ENCODE data around the gene TP73.
A peak's percentile ranks its signal among the peaks of the same experiment; 100 is the strongest.

TP73 gene

GRCh38 chr1:3612123-3612522 is 40.2 kb upstream of the TP73 start:
- ATAC-seq = no peak
- TF ChIP-seq CSDC2 (CRISPR knock-in tag; IDR thresholded peaks at IDR 0.05) (no peak), ZNF565 (CRISPR knock-in tag; conservative IDR thresholded peaks at IDR 0.05; ENCODE audit: low read depth) (no peak), ZC3H10 (CRISPR knock-in tag; IDR thresholded peaks at IDR 0.05) (no peak), TSHZ2 (CRISPR knock-in tag; IDR thresholded peaks at IDR 0.05) (no peak), ZNF8 (CRISPR knock-in tag; IDR thresholded peaks at IDR 0.05) (no peak), GLIS3 (CRISPR knock-in tag; IDR thresholded peaks at IDR 0.05) (no peak), BACH2 (CRISPR knock-in tag; IDR thresholded peaks at IDR 0.05; ENCODE audit: borderline replicate concordance) (no peak), TCF4 (CRISPR knock-in tag; IDR thresholded peaks at IDR 0.05; ENCODE audit: borderline replicate concordance) (no peak), ESRRG (CRISPR knock-in tag; IDR thresholded peaks at IDR 0.05) (no peak), SNAI2 (CRISPR knock-in tag; IDR thresholded peaks at IDR 0.05) (no peak)

- peak; percentile 36; the same call in 1 of the 3 replicates for ATAC-seq
- TF ChIP-seq CSRNP3 (CRISPR knock-in tag; IDR thresholded peaks at IDR 0.05) (no peak), PATZ1 (CRISPR knock-in tag; IDR thresholded peaks at IDR 0.05; ENCODE audit: borderline replicate concordance) (peak; percentile 82; the same call in 1 of the 2 replicates)
Measured at GRCh38 chr1:3614755-3615742, 37.3 kb upstream of the TP73 start.

- ATAC-seq = no peak
- TF ChIP-seq GLIS3 (CRISPR knock-in tag; IDR thresholded peaks at IDR 0.05) (no peak), PATZ1 (CRISPR knock-in tag; IDR thresholded peaks at IDR 0.05; ENCODE audit: borderline replicate concordance) (no peak), TSHZ2 (CRISPR knock-in tag; IDR thresholded peaks at IDR 0.05) (no peak), ESRRG (CRISPR knock-in tag; IDR thresholded peaks at IDR 0.05) (no peak), ZC3H10 (CRISPR knock-in tag; IDR thresholded peaks at IDR 0.05) (no peak), POU6F1 (CRISPR knock-in tag; IDR thresholded peaks at IDR 0.05; ENCODE audit: borderline replicate concordance, low read depth) (no peak), RARB (CRISPR knock-in tag; IDR thresholded peaks at IDR 0.05) (no peak), CSDC2 (CRISPR knock-in tag; IDR thresholded peaks at IDR 0.05) (no peak), ZNF565 (CRISPR knock-in tag; conservative IDR thresholded peaks at IDR 0.05; ENCODE audit: low read depth) (no peak)
Measured at GRCh38 chr1:3616861-3617260, 35.5 kb upstream of the TP73 start.

Measured in SK-N-SH treated with all-trans-retinoic acid at 6 μM for 48 hours (cell line).